ENCODE data around the gene OXCT2. TPM values are rescaled to one million over a fixed set of nuclear protein-coding genes. Genes with fewer than 3 reads are reported as not detected.
"Not testable (repeated sequence)": the region's sequence is repeated elsewhere in the genome, so short reads cannot be mapped to it uniquely, and the experiment has no call there.

The OXCT2 gene
- total and polyA plus RNA-seq, 2 donors from 2014 or later = 0.32 to 0.98 TPM

- H3K27ac ChIP-seq (ENCODE audit: low read depth in 2 of 2, low read length in 2 of 2) = no peak overlapping the region
These were observed 28.8 kb upstream of the OXCT2 start for GRCh38 chr1:39799770-39800470.

DNA sequence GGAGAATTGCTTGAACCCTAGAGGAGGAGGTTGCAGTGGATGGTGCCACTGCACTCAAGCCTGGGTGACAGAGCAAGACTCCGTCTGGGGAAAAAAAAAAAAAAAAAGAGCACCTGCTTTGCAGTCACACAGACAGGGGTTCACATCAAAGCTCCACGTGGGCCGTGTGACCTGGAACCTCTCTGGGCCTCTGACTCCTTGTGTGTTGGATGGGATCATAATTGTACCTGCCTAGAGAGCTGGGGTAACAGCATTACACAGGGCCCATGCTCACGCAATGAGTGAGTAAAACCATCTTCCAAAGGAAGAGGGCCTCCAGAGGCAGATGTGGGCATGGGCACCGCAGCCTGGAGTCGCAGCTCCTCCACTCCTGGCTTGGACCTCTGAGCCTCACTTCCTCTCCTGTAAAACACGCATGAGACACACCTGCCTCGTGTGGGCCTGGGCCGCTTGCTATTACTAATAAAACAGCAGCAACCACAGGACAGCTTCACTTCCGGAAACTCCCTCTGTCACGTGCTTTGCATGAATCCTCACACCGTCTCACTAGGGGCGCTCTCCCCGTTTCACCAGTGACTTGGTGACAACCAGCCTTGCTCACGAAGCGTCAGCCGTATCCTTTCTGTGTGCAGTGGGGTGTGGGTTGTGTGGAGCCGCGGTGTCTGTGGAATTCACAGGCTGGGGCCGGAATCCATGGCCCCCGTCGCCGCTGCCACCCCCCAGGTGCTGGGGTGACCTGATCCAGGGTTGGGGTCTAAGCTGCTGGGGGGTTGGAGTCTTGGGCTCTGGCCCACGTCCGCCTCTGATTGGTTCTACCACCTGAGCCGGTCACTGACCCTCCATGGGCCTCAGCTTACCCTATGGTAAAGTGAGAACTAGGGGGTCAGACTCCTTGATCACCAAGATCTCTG lies 28.0 kb upstream of the OXCT2 start:
- FAIRE-seq; H3K4me1 ChIP-seq (ENCODE audit: control insufficient read depth in 2 of 3, insufficient read depth in 2 of 3, low read depth in 1 of 3, low read length in 3 of 3): not testable (repeated sequence)
- DNase-seq = peak; percentile 77 to 93 (median 86)

More at GRCh38 chr1:39799770-39800470, 28.8 kb upstream of the OXCT2 start:
- FAIRE-seq (no peak), DNase-seq (peak; percentile 64 to 87 (median 70))
- no peaks in the 10 kb centered on the region for H3K9me3 ChIP-seq (ENCODE audit: control insufficient read depth in 2 of 3, insufficient read depth in 1 of 3, low read length in 3 of 3)
- H3K27me3 ChIP-seq (ENCODE audit: control insufficient read depth, insufficient read depth, low read length) = no peaks in the 10 kb centered on the region
- intact Hi-C loops (cut with DNase I) = no loop called here
- no peaks in the 10 kb centered on the region for H3K36me3 ChIP-seq (ENCODE audit: control insufficient read depth in 2 of 3, insufficient read depth in 3 of 3, low read length in 3 of 3)
- H3K9ac ChIP-seq (ENCODE audit: low read length in 3 of 3) = no peak overlapping the region
- no peak overlapping the region for H3K4me3 ChIP-seq (ENCODE audit: low read length in 3 of 3)
- peaks cover 0 to 2% (median 0%) of the 10 kb centered on the region in 3 donors for H3K4me1 ChIP-seq (ENCODE audit: control insufficient read depth in 2 of 3, insufficient read depth in 2 of 3, low read depth in 1 of 3, low read length in 3 of 3)
- peak; percentile 46 for TF ChIP-seq CTCF (IDR thresholded peaks at IDR 0.05; ENCODE audit: borderline replicate concordance, extremely low read depth, insufficient read depth)

GRCh38 chr1:39795651-39796050 lies 24.5 kb upstream of the OXCT2 start:
- FAIRE-seq = no peak
- H3K4me3 ChIP-seq (ENCODE audit: low read length in 3 of 3) = no peak overlapping the region
- TF ChIP-seq CTCF (IDR thresholded peaks at IDR 0.05; ENCODE audit: borderline replicate concordance, extremely low read depth, insufficient read depth) = no peak

More for the DNA sequence above, 28.0 kb upstream of the OXCT2 start:
- H3K27me3 ChIP-seq (ENCODE audit: control insufficient read depth, insufficient read depth, low read length); intact Hi-C loops (cut with DNase I); H3K9me3 ChIP-seq (ENCODE audit: control insufficient read depth in 2 of 3, insufficient read depth in 1 of 3, low read length in 3 of 3); H3K36me3 ChIP-seq (ENCODE audit: control insufficient read depth in 2 of 3, insufficient read depth in 3 of 3, low read length in 3 of 3); H3K27ac ChIP-seq (ENCODE audit: low read depth in 2 of 2, low read length in 2 of 2); H3K9ac ChIP-seq (ENCODE audit: low read length in 3 of 3): not testable (repeated sequence)
- H3K4me3 ChIP-seq (ENCODE audit: low read length in 3 of 3) = peak overlapping the region in 1 of 3 donors; percentile 21

GRCh38 chr1:39791838-39792237 lies 20.7 kb upstream of the OXCT2 start:
- Histone ChIP-seq H3K4me1 (ENCODE audit: control insufficient read depth in 2 of 3, insufficient read depth in 2 of 3, low read depth in 1 of 3, low read length in 3 of 3) (peaks cover 0 to 2% (median 0%) of the 10 kb centered on the region in 3 donors), H3K36me3 (ENCODE audit: control insufficient read depth in 2 of 3, insufficient read depth in 3 of 3, low read length in 3 of 3) (no peaks in the 10 kb centered on the region), H3K27ac (ENCODE audit: low read depth in 2 of 2, low read length in 2 of 2) (no peak overlapping the region), H3K9ac (ENCODE audit: low read length in 3 of 3) (no peak overlapping the region), H3K4me3 (ENCODE audit: low read length in 3 of 3) (no peak overlapping the region), H3K27me3 (ENCODE audit: control insufficient read depth, insufficient read depth, low read length) (peaks cover 5% of the 10 kb centered on the region), H3K9me3 (ENCODE audit: control insufficient read depth in 2 of 3, insufficient read depth in 1 of 3, low read length in 3 of 3) (no peaks in the 10 kb centered on the region)
- FAIRE-seq (no peak), DNase-seq (peak in 1 of 5 donors; percentile 36)
- intact Hi-C loops (cut with DNase I) = no loop called here
- no peak for TF ChIP-seq CTCF (IDR thresholded peaks at IDR 0.05; ENCODE audit: borderline replicate concordance, extremely low read depth, insufficient read depth)

More at GRCh38 chr1:39795651-39796050, 24.5 kb upstream of the OXCT2 start:
- peak in 1 of 5 donors; percentile 29 for DNase-seq
- Histone ChIP-seq H3K27ac (ENCODE audit: low read depth in 2 of 2, low read length in 2 of 2) (no peak overlapping the region), H3K36me3 (ENCODE audit: control insufficient read depth in 2 of 3, insufficient read depth in 3 of 3, low read length in 3 of 3) (no peaks in the 10 kb centered on the region), H3K27me3 (ENCODE audit: control insufficient read depth, insufficient read depth, low read length) (no peaks in the 10 kb centered on the region), H3K4me1 (ENCODE audit: control insufficient read depth in 2 of 3, insufficient read depth in 2 of 3, low read depth in 1 of 3, low read length in 3 of 3) (peaks cover 0 to 2% (median 0%) of the 10 kb centered on the region in 3 donors), H3K9me3 (ENCODE audit: control insufficient read depth in 2 of 3, insufficient read depth in 1 of 3, low read length in 3 of 3) (no peaks in the 10 kb centered on the region), H3K9ac (ENCODE audit: low read length in 3 of 3) (no peak overlapping the region)
- intact Hi-C loops (cut with DNase I) = no loop called here
